GM21786 (cell line): ENCODE data around the gene SCGB1A1.

ENCODE experiments used
- ATAC-seq: cut with Tn5 transposase; IDR thresholded peaks from one replicate; pipeline ENCODE4 v1.9.1; 2021; ENCODE audit not compliant: unreplicated experiment

Gene SCGB1A1

DNA sequence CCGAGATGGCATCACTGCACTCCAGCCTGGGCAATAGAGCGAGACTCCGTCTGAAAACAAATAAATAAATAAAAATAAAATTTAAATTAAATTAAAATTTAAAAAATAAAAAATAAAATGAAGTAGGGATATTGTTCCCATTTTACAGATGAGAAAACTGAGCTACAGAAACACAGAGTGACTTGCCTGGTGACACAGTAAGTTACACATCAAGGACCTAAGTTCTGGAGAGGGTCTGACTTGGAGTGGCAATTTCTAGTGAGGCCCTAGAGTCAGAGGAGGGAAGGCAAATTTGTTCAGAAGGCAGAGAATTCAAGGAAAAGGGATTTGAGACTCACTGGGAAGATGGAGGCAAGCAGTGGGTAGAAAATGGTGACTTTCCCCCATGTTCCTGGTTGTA lies 2.0 kb downstream of the SCGB1A1 start:
- ATAC-seq = no peak

DNA sequence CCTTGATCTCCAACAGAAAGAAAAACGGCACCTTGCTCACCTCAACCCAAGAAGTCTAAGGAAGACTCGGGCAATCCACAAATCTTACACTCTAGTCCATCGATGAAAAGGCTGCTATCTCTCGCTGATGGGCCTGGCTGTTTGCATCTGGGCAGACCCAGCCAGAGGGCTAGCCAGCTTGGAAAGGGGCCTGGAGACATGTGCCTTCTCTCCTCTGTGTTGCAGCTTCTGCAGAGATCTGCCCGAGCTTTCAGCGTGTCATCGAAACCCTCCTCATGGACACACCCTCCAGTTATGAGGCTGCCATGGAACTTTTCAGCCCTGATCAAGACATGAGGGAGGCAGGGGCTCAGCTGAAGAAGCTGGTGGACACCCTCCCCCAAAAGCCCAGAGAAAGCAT lies 3.2 kb downstream of the SCGB1A1 start:
- ATAC-seq = no peak

DNA sequence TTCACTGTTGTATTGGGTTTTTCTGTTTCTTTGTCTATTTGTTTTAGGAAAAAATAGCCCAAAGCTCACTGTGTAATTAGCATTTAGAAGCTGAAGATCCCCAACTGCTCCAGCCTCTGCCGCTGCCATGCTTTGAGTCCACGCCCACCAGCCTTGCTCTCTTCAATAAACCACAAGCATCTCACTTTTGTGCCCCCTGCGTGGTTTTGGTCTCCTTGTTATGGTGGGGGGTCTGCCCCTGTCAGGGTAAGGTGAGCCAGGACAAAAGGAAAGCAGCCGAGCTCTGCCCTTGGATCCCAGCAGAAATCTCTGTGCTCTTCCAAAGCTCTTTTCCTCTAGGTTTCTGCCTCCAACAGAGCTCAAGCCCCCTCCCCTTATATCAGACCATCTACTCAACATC lies 4.2 kb downstream of the SCGB1A1 start:
- no peak for ATAC-seq

DNA sequence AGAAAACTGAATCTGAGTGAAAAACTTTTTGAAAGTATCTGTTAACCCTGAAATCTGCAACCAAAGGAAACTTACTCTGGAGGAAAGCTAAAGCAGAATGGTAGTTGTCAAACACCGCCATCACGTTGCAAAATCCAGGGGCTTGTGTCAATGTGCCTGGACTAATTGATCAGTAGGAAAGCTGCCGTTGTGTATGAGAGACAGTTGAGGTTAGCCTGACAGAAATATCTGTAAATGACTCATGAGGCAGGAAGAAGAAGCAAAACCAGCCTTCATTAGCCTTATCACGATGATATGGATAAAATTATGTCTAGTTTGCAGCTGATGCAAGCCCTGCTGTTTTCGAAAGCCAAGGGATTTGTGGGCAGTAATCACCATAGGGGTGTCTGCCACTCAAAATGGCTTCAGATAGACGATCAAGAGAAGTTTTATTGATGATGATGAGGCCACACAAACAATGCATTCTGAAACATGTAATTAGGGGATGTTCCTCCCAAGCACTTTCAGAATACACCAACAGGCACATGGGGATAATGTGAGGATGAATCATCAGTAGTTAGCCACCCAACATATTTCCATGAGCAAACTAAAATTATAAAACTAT lies 8.9 kb downstream of the SCGB1A1 start:
- no peak for ATAC-seq

DNA sequence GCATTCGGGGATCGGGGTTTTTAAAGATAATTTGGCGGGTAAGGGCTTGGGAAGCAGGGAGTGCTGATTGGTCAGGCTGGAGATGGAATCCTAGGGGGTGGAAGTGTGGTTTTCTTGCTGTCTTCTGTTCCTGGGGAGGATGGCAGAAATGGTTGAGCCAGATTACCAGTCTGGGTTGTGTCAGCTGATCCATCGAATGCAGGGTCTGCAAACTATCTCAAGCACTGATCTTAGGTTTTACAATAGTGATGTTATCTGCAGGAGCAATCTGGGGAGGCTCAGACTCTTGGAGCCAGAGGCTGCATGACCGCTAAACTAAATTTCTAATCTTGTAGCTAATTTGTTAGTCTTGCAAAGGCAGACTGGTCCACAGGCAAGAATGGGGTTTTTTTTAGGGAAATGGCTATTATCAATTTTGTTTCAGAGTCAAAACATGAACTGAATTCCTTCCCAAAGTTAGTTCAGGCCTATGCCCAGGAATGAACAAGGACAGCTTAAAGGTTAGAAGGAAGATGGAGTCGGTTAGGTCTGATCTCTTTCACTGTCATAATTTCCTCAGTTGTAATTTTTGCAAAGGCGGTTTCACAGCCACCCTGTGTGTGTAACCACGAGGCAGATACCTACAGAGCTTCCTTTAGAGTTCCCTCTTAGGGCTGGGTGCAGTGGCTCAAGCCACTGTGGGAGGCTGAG lies 10.2 kb downstream of the SCGB1A1 start:
- no peak for ATAC-seq

DNA sequence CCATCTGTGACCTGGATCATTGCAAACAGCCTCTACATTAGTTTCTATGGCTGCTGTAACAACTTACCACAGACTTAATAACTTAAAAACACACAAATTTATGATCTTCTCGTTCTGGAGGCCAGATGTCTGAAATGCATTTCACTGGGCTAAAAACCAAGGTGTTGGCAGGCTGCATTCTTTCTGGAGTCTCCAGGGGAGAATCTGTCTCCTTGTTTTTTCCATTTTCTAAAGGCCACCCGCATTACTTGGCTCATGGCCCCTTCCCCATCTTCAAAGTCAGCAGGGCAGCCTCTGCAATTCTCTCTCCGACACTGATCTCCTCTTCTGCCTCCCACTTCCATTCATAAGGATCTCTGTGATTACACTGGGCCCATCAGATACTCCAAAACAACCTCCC lies 11.6 kb downstream of the SCGB1A1 start:
- no peak for ATAC-seq

DNA sequence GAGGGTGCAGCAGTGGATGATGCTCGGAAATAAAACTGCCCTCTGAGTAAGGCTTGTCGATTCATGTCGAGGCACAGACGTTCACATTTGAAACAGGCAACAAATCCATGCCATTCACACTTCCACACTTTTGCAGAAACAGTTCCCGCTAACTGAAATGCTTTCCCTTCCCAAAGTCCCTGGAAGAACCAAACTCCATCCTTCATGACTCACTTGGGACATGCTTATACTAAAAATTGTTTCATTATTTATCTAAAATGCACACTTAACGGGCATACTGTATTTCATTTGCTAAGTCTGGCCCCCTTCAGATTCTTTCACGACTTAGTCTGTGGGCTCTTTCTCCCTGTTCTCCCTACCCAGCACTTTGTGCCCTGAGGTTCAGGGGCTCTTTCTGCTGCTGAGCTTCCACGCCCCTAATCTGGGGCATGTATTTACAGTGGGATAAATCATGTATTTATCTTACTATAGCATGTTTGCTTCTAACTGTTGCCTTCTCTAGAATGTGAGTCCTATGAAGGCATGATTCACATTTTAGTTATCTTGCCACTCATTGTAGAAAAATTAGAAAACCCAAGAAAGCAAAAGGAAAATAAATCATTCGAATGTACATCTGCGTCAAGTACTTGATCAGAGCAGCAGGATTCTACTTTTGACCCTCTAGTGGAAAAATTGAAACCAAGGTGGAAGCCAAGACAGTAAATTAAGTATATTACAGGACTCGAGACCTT lies 12.5 kb downstream of the SCGB1A1 start:
- no peak for ATAC-seq

DNA sequence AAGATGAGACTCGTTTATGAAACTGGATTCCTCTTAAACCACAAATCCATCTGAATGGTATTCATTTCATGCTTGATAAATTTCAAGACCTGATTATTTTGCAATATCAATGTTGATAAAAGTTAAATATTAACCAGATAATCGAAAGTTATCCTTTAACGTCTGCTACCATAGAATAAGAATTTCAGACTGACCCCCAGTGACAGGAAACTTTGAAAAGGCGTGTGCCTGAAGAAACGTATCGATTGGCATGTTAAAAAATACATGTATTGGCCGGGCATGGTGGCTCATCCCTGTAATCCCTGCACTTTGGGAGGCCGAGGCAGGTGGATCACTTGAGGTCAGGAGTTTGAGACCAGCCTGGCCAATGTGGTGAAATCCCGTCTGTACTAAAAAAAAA lies 13.9 kb downstream of the SCGB1A1 start:
- no peak for ATAC-seq

DNA sequence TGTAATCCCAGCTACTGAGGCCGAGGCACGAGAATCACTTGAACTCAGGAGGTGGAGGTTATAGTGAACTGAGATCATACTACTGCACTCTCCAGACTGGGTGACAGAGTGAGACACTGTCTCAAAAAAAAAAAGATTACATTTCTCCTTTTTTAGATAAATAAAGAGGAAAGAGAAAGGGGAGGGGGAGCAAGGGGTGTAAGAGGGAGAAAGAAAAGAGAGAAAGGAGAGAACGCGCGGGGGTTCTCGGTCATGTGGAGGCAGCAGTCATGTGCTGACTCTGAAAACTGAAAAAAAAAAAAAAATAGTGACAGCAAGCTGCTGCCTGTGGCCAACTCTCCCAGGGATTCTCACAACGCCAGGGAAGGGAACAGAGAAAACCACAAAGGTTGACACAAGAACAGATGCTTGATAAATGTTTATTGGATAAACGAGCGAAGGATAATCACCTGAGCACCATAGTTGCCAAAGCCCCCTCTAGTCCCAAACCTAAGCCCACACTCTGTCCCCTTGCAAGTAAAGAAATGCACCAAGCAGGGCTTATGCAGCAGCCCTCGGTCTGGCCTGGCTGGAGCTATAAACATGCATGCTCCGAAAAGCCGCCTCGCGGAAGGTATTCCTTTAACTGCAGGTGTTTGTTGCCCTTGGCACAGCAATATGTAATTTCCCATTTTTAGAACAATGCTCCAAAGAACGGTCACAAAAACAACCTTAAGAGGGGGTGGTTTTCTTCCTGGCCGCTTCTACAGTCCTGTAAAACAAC lies 14.5 kb downstream of the SCGB1A1 start:
- ATAC-seq = no peak

DNA sequence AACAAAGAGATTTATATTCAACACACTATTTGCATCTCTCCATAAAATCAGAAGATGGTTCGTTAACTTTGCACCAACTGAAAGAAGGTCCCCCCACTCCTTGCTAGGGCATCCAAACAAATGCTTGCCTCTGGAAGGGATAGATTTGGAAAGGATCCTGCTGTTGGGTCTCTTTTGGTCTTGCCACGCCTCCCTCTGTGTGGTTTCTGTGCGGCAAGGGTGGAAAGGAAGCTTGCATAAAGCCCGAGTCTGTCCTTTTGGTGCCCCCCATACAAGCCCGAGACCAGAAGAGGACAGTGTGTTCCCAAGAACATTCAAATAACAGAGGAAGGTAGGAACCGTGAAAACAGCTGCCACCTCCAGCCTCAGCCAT lies 15.1 kb downstream of the SCGB1A1 start:
- no peak for ATAC-seq

DNA sequence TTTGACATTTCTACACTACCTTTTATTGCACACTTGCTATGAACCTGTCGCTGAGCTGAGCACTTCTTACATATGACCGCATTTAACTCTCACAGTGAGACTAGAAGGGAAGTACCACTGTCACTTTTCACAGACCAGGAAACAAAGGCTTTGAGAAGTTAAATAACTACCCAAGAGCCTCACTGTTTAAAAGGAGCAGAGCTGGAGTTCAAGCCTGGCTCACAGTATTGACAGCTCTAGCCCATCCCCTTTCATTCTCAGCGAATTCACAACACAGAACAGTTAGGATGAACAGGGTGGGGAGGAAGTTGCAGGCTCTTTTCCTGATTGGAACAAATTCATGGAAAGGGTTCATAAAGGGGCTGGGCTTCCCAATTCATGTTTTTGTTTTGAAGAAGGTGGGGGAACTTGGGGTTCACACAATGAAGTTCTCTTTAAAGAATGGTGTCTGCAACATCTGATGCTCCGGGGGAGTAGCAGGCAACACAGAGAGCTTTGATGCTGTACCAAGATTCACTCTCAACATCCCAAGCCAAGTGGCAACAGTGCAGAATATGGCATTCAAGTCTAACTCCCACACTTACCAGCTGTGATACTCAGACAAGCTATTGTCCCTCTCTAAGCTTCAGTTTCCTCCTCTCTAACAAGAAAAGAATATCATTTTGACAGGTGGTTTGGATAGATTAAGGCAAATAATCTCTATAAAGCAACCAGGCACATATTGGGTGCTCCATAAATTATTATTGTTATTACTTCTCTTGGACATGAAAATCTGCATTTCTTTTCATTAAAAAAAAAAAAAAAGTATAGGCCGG lies 17.2 kb downstream of the SCGB1A1 start:
- ATAC-seq = peak; percentile 45

DNA sequence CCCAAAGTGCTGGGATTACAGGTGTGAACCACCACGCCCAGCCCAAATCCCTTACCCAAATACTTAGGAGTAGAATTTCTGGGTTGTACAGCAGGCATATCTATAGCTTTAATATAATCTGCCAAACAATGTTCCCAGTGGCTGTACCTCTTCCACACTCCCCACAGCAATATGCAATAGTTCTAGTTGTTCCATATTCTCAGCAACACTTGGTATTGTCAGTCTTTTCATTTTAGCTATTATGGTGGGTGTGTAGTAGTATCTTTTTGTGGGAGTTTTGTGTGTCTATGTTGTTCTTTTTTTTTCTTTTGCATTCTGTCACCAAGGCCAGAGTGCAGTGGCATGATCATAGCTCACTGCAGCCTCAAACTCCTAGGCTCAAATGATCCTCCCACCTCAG lies 18.8 kb downstream of the SCGB1A1 start:
- no peak for ATAC-seq

DNA sequence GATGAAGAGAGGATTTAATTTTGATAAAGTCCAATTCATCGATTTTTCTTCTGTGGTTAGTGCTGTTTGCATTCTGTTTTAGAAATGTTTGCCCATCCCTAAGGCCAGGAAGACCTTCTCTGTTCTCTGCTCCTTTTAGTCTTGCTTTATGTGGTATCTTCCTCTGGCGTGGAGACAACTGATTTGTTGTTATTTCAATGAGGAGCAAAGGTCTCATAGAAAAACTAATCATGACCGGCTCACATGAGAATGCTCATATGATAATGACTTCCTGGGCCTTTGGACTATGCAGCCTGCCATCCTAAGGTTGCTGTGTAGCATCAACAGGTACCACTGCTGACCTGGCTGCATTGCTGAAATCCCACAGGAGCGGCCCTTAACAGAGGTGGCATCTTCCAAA lies 19.8 kb downstream of the SCGB1A1 start:
- no peak for ATAC-seq

DNA sequence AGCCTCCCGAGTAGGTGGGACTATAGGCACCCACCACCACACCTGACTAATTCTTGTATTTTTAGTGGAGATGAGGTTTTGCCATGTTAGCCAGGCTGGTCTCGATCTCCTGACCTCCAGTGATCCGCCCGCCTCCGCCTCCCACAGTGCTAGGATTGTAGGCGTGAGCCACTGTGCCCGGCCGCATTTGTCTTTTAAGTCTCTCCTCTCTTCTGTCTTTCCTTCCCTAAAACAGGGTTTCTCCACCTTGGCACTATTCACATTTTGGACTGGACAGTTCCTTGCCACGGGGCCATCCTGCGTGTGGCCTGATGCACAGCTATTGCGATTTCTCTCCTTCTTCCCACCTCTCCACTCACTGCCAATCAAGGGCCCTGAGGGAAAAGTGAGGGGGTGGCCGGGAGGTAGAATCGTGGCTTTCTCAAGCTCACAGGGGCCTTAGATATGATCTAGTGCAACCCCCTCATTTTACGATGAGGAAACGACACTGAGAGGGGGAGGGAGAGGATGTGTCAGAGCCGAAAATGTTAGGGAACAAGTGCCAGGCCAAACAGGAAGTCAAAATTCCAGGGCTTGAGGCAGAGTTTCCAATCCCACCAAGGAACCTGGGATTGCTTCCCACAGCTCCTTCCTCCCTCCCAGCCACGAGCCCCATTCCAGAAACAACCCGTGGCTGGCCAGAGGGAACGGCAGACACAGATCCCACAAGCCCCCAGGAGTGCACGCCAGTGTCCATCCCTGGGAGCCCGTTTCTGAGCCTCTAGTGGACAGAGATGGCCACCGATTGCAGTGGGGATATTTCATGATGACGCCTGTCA lies 21.2 kb downstream of the SCGB1A1 start:
- ATAC-seq = no peak

DNA sequence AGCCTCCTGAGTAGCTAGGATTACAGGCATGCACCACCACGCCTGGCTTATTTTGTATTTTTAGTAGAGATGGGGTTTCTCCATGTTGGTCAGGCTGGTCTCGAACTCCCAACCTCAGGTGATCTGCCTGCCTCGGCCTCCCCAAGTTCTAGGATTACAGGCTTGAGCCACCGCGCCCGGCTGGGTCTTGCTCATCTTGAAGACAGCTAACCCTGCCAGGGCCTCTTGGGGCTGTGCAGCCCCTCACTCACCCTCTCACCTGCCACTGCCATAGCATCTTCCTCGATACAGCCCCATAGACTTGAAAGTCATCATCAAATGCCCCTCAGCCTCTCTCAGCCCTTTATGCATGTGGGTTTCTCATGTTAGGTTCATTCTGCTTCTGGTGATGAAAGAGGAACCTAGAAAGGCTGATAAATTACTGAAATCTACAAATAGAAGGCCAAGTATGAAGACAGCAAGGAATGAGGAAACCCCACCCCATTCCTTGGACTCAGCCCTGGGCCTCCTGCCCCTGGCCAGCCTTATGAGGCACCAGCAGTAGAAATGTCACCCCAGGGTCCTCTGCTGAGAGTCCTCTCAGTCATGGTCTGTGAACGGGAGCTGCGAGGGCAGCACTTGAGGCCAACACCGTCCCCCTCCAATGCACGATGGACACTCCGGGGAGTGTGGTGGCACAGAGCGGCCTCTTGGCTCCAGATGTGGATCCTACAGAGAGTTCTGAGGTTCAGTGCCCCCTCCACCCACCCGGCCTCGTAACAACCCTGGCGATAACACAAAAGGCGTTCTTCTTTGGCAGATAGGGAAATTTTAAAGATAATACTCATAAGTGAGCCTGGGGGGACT lies 24.8 kb downstream of the SCGB1A1 start:
- no peak for ATAC-seq

DNA sequence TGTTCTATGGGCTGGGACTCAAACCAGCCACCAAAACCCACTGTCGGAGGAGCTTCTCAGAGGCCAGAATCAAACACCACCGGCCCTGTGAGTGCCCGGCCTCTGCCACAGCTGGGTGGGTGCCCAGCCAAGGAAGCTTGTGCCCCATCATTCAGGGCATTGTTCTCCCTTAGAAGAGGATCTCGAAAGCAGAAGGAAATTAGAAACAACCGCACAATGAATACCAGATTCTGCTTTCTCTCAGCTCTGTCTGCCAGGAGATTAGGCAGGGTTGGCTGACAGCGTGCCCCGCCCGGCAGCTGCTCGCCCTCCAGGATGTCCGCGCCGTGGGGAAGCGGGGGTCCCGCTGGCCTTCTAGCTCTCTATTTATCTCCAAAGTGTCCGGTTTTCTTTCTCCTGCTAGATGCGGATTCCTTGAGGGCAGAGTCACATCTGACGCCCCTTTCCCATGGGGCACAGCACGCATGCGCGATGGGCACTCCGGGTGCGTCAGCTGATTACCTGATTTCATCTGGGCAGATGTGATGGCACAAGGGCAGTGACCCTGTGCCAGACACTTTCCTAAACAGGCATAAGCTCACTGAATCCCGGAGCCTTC lies 25.5 kb downstream of the SCGB1A1 start:
- ATAC-seq = peak; percentile 45

DNA sequence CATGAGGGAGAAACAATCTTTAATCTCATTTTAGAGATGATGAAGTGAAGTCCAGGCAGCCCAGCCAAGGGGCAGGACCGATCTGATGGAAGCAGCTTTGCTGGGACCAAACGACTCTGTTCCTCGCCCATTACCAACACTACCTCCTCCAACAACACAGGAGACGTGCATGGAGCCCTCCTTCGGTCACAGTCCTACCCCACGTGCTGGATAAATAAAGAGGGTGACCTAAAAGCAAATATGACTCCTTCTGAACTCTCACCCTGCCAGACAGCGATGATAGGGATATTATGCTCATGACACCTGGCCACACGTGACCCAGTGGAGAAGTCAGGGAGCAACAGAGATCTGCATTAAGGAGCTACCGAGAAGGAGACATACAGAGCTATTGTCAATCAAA lies 26.0 kb downstream of the SCGB1A1 start:
- ATAC-seq = no peak

DNA sequence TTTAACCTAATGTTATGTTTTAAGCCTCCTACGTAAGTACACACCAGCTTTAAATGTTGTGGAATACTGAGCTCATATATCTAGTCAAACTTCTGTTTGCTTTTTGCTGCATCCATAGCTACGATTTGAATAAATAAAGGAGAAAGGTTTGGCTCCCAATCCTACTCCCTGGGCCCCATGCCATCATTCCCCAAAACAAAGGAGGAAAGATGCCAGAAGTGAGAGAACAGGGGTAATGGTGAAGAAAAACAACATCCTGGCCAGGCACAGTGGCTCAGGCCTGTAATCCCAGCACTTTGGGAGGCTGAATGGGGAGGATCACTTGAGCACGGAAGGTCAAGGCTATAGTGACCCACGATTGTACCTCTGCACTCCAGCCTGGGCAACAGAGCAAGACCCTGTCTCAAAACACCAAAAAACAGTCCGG lies 26.5 kb downstream of the SCGB1A1 start:
- no peak for ATAC-seq

DNA sequence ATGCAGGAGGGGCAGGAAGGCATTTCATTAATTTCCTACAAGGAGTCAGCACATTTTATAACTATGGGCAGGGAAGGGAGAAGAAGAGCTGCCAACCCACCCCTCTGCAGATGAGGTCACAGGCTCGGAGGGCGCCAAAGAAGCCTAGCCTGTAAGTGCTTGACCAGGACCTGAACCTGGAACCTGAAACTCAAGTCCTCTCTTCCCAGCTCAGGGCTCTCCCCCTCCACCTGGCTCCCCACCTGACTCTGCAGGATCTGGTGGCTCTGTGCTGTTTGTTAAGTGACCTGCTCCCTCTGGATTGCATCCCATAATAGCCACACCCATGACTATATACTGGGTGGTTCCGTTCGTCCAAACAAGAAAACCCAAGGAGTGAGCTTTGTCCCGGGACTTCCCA lies 27.3 kb downstream of the SCGB1A1 start:
- ATAC-seq = no peak
